NCI-H1092 treated with DMSO at 0.1 percent for 48 hours (cell line): ENCODE measurements around the gene FTO.

Experiments
- DNase-seq: peaks from one replicate; lab custom pipeline; 2025; lab: John Stamatoyannopoulos, UW

Gene FTO

DNA sequence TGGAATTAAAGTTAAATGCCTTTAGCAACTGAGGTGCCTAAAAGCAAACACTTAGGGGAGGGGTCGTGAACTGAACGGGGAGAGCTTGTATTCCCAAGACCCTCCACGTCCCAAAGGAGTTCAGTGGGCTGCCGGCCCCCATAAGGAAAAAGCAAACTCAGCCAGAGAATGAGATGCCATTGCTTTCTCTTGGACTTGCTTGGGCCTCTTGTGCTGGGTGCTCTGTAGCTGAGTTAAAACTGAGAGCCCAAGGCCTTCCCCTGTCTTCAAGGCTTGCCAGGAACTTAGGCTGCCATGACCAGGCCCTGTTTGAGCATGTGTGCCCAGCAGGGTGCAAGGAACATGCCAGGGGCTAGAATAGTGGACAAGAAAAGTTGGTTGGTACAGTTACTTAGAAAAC, 382.8 kb downstream of the FTO start:
- no peak for DNase-seq

DNA sequence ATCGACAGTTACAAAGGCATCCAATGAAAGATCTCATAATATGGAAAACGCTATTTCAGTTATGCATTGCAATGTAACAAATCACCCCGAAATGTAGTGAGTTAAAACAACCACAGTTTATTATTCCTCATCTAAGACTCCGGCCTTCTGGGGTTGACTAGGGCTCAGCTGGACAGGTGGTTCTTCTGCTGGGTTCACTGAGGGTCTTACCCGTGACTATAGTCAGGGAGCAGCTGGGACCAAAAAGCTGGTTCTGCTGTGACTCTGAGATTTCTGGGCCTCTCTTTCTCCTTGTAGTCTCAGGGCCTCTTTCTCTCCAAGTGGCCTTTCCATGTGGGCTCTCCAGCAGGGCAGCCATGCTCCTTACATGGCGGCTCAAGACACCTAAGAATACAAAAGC, 386.6 kb downstream of the FTO start:
- no peak for DNase-seq

DNA sequence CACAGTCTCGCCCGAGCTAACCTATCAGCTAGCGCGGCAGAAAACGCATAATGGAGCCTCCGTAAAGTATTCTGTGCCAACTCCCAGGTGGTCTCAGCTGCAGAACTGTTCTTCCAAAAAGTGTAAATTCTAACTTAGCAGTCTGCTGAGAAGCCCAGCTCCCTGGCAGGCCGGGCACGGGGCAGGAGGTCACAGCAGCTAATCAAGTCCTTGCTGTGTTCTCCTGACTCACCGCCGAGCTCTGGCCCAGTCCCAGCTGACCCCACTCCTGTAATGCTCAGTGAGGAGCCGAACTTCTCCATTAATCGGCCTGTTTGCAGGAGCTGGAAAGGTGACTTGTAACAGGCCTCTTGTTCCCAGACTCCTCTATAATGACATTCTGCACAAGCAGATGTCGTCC, 389.3 kb downstream of the FTO start:
- DNase-seq: no peak

DNA sequence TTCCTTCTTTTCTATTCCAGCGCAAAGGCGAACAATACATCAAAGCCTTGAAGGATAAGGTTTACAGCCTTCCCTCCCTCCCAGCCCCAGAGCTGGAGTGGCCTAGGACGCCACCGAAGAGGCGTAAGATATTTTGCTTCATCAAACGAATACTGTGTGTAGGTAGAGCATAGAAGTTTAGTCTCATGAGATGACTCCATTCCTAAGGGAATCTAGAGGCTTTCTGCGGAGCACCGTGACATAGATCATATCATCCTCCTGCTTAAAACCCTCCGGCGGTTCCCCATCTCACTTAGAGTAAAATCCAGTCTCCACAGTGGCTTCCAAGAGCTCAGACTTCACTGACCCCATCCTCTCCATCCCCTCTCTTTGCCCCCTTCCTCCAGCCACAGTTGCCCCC, 390.7 kb downstream of the FTO start:
- DNase-seq: no peak

DNA sequence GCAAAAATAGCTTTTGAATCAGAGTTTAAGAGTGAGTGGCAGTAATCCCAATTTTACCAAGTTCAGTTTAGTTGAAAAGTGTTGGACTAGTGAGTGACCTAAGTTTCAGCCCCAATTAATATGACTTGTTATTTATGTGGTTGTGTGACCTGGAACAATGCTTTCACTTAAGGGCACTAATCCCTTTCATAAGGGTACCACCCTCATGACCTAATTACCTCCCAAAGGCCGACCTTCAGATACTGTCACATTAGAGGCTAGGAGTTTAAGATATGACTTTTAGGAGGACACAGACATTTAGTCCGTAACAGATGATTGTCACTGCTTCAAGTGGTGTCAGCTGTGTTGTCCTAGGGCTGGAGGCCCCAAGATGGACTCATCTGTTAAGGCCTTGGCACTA, 392.7 kb downstream of the FTO start:
- no peak for DNase-seq

DNA sequence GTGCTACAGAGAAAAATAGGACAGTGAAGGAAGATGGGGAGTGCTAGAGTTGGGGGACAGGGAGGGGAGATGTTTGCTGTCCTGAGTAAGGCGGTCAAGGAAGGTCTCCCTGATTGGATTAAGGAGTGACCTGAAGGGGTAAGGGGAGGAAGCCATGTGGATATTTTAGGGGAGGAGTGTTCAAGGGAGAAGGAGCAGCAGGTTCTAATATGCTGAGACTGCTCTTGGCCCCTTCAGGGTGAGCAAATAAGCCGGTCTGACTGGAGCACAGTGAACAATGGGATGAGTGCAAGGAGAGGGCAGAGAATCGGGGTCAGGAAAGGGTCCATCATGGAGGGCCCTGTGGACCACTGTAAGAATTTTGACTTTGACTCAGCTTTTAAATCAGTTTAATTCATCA, 393.8 kb downstream of the FTO start:
- no peak for DNase-seq

DNA sequence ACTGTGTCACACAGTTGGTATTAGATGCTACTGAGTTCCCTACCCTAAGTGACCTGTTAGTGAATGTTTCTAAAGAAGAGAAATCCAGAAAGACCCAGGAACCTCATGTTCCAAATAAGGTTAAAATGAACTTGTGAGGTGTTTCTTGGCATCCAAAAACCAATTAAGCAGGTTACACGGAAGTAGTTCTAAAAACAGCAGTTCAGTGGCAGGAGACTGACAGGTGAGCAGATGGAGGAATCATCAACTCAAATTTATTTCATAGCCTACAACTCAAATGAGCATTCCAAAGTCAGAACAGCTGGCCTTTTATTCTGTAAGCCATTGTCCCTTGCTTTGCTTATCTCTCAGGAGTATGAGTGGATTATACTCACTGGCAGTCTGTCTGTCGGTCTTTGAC, 394.3 kb downstream of the FTO start:
- DNase-seq: peak; percentile 20

DNA sequence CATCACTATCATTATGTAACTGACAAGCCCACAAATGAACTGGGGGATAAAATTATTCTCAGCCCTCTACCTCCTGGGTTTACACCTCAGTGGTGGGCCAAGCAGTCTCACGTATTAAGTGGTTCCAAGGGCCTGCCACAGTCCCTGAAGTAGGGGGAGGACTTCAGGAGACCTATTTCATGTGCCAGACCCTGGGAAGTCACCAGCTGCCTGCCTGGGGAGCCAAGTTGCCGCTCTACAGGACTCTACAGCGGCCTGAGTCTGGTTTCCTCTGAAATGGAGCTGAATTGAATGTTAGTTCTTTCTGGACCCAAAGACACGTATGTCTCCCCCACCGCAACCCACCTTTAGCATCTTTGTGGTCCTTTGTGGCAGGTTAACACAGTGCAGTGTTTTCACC, 395.7 kb downstream of the FTO start:
- DNase-seq: no peak

DNA sequence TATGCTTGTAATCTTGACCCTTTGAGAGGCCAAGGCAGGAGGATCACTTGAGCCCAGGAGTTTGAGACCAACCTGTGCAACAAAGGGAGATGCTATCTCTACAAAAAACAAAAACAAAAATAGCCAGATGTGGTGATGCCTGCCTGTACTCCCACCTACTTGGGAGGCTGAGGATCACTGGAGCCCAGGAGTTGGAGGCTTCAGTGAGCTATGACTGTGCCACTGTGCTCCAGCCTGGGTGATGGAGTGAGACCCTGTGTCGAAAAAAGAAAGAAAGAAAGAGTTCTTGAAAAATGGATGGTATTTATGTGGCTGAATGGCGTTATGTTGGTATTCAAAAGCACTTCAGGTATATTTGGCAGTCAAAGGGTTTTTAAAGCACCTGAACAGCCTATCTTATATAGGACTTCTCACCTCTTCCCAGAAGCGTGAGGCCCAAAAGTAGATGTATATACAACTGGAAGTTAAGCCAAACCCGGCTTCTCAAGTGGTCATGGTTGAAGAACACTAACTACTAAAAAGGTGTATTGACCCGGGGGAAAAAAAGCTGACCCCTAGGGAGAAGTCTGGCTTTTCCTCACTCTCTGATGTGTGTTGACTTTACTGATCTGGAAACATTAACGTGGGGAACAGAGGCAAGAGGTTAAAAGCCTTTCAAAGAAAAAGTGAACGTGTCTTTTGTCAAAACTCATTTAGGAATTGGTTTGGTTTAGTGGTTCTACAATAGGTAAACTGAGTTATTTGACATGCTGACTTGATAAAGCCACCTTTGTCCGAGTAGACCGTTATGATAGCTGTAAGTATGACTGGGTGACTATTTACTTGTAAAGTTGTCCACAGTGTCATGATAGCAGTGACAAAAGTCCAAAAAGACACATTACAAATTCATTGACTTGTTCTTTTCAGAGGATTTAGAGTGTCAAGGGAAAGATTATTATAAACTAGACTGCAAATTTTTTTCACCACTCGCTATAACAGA, 399.2 kb downstream of the FTO start:
- no peak for DNase-seq

DNA sequence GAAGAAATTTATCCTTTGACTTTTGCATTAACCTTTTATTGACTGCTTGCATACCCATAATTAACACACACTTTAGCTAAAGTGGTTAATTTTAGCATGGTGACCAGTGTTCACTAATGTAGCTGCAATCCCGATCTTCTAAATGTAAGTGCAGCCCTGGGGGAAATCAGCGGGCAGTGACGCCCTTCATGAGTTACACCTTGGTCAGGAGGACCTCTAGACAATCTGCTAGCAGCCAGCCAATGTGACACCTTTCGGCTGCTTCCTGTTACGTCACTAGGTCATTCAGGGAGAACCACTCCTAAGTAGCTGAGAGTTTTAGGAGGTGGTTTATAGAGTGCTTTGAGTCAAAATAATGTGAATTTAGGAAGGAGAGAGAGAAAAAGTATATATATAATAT, 402.1 kb downstream of the FTO start:
- DNase-seq: no peak

DNA sequence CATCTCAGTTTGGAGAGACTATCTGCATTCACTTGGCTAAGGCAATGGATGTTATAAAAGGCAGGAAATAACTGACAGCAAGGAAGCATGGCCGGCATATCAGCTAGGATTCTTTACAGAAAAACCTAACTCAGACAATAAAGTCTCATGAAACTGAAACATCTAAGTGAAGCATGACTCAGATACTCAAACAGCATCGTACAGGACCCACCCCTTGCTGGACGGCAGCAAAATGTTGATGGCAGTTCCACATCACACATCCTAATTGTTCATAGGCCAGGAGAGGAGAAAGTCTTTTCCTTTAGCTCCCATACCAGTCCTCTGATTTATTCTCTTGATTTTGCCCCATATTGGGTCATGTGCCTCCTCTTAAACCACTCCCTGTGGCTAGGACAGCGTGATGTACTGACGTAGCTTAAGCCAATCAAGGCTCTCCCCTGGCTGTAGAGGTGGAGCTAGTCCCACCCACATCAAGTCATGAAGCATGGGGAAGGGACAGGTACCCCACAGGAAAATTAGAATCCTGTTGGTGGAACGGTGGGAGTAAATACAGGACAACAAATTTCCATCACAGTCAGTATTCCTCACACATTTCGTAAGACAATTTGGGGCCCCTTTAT, 403.7 kb downstream of the FTO start:
- DNase-seq: no peak

DNA sequence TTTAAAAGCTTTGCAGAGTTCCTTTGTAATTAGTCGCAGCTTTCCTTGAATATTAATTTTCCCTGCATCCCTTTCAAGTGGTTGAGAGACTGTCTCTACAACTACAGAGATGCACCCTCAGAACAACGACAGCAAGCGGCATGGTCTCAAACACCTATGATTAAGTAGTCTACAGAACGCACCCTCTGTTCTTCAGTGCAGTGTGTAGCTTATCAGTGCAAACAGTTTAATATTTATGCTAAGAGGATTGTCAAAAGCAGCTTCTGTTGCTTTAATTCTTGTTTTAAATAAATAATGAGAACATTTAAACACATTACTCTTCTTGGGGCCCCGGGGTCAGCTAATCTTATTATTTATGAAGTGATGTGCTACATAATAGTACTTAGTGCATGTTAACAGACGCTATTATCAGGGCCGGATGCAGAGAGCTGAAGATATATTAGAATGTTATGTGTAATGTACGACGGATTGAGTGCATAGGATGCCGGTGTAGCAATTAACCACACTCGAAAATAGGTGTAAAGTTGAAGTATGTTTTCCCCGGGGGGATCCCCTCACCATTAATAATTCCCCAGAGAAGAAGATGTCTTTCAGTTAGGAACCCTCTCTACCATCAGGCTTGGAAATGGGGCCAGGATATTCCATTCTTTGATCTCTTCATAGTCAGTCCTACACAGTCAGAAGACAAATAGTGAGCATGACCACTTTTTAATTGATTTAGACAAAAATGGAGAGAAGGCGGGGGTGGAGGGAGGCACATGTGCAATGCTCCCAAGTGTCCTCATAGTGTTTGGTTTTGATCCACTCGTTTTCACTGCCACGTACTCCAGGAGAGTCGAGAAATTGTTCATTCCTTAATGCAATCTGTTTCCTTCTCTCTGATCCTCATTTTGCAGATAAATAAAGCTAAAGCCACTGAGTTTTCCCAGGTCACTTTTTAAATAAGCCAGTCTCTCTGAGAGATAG, 406.3 kb downstream of the FTO start:
- DNase-seq: no peak

DNA sequence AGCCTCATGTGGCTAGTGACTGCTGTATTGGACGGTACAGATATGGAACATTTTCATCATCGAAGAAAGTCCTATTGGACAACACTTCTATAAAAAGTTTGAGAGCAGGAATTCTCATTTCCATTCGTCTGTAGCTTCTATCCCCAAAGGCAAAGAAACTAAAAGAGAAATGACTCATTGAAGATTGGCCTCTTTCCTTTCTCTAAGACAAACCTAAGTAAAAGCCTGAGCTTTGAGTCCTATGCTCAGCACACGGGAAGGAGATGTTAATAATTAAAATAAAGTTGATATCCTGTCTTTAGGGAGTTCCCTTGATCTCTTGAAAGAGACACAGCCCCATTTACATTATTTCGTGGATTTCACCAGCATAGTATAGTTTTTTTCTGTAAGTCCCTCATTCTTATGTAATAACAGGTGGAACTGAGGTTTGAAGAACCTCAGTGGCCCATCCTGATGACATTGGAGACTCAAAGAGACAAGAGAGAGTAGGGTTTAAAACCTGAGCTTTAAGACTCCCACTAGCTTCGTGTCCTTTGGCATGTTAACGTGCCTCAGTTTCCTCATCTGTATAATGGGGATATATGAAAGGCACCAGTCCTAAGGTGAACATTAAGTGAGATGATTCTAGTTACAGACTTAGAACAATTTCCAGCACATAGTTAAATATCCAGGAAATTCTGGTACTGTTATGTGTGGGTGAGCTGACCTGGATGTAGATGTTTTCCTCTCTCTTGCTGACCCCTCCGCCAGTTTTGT, 408.7 kb downstream of the FTO start:
- DNase-seq: no peak

DNA sequence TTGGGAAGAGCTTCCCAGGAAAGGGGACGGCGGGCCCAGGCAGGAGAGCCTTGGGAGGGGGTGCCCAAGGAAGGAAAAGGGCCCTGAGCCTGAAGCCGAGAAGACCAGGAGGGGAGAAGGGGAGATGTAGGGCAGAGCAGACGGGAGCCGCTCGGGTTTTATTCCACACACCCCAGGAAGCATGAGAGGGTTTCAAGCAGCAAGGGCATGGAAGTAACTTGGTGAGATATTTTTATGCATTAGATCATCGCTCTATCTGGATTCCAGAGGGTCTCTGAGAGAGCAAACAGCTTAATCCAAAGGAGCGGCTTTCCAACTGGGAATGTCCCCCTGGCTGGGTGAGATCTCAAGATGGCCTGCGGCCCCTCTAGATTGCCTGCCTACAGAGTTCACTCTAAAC, 411.6 kb downstream of the FTO start:
- no peak for DNase-seq

DNA sequence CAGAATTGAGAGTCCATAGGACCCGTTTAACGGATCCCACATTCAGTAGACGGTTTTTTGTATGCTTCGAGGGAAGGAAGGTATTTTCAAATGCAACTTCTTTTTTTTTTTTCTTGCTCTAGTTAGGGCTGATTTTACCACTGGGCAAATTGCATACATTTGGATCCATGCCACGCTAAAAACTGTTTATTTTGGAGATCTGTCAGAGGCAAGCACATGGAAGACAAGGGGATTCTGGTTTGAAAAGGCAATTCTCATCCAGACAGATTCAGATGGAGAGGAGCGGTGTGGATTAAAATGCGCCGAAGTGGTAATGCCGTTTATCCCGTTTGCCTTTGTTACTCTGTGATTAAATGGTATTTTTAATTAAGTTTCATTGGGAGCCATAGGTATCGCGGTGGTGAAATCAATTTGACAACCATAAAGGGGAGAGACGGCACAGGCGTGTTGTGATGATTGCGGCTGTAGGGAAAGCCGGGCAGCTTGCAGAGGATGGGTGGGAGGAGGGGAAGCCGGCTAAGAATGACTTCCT, 412.2 kb downstream of the FTO start:
- peak; percentile 95 for DNase-seq

DNA sequence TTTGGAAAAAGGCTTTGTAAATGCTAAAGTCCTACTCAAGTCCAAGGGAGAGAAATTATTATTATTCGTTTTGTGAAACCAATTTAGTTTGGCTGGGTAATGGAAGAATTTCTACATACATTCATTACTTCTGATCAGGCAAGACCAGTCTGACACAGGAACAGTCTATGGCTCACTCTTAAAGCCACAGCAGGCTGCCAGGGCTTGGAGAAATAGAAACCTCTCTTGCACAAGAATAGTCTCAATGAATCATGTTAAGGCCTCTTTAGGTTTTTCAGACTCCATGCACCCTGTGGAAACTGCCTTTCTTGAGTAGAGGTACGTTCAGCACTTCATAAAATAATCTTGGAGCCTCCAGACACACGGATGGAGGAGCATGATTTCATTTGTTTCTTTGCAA, 414.9 kb downstream of the FTO start:
- no peak for DNase-seq

DNA sequence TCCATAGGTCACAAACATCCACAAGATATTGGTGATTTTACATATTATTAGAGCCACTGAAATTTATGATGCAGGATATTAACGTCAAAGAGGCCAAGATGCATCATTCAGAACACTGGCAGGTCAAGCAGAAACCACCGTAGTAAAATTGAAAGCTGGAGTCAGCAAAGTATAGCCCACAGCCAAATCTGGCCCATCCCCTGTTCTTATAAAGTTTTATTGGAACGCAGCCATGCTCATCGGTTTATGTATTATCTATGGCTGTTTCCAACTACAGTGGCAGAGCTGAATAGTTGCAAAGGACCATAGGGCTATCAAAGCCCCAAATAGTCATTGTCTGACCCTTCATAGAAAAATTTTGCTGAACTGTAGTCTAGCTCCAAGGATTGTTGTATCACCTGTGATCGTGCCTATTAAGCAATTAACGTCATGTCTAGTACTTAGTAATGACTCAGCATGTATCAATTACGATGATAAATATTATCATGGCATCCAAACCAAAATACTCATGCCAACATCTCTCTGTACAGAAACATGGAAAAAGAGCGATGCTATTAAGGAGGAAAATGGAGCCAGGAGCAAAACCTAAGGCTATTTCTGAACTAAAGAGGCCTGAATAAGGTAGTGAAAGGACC, 417.0 kb downstream of the FTO start:
- no peak for DNase-seq

DNA sequence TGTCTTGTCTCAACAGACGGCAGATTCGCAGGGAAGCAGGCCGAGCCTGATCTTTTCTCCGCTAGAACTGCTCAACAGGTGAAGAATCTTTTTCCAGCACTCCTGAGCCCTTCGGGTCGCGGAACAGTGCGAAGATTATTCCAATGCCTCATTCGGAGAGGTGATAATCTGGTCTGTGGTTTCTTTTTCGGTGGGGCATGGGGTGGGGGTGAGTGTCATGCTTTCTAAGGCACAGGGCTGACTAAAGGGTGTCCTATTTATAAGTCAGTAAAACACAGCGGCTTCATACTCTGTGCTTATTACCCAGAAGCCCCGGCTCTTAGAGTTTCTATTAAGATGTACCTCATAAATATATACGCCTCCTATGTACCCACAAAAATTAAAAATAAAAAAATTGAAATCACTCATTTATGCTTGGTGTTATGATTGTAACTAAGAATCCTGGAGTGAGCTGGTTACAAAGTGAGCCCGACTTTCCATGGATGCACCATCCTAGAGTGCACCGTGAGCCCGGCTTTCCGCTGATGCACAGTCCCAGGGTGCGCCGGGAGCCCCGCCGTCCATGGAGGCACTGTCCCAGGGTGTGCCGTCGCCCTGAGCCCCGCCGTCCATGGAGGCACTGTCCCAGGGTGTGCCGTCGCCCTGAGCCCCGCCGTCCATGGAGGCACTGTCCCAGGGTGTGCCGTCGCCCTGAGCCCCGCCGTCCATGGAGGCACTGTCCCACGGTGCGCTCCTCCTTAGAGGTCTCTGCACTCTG, 417.8 kb downstream of the FTO start:
- no peak for DNase-seq

DNA sequence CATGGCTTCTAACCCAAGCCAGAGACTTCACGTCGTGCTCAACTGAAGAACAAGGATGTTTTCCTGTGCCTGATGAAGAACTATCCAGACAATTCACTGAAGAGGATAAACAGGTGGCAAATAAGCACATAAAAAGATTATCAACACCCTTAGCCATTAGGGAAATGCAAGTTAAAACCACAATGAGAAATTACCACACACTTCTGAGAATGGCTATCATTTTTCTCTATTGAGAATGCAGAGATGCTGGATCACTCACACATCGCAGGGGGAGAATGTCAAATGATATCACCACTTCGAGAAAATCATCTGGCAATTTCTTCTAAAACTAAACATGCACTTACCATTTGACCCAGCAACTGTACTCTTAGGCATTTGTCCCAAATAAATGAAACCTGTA, 419.8 kb downstream of the FTO start:
- no peak for DNase-seq
